HG02885 (cell line): ENCODE measurements around the gene TMEM272.
A peak's percentile ranks its signal among the peaks of the same experiment; 100 is the strongest.
"Not testable (repeated sequence)": the region's sequence is repeated elsewhere in the genome, so short reads cannot be mapped to it uniquely, and the experiment has no call there.

ENCODE experiments used
- ATAC-seq: cut with Tn5 transposase; IDR thresholded peaks from one replicate; pipeline ENCODE4 v1.9.1; 2021; ENCODE audit warnings: mild to moderate bottlenecking; ENCODE audit not compliant: unreplicated experiment, poor library complexity

Gene TMEM272

GRCh38 chr13:51826606-51827005 is 18.4 kb downstream of the TMEM272 start:
- no peak for ATAC-seq

GRCh38 chr13:51825681-51826254 is 19.2 kb downstream of the TMEM272 start:
- no peak for ATAC-seq

- peak; percentile 42 for ATAC-seq
Observed at GRCh38 chr13:51825165-51825592, 19.8 kb downstream of the TMEM272 start.

- ATAC-seq = not testable (repeated sequence)
Observed at GRCh38 chr13:51824712-51825111, 20.3 kb downstream of the TMEM272 start.

GRCh38 chr13:51823863-51824262 is 21.1 kb downstream of the TMEM272 start:
- no peak for ATAC-seq

- no peak for ATAC-seq
Observed at GRCh38 chr13:51823359-51823758, 21.6 kb downstream of the TMEM272 start.

GRCh38 chr13:51822106-51822815 is 22.7 kb downstream of the TMEM272 start:
- no peak for ATAC-seq

- ATAC-seq = no peak
Observed at GRCh38 chr13:51821606-51822005, 23.4 kb downstream of the TMEM272 start.

GRCh38 chr13:51820016-51820597 is 24.9 kb downstream of the TMEM272 start:
- no peak for ATAC-seq

- no peak for ATAC-seq
Observed at GRCh38 chr13:51819544-51819943, 25.4 kb downstream of the TMEM272 start.

- ATAC-seq = no peak
Observed at GRCh38 chr13:51818781-51819511, 26.0 kb downstream of the TMEM272 start.

GRCh38 chr13:51818276-51818675 is 26.7 kb downstream of the TMEM272 start:
- ATAC-seq = no peak

- ATAC-seq = no peak
Observed at GRCh38 chr13:51817717-51818116, 27.3 kb downstream of the TMEM272 start.

GRCh38 chr13:51816604-51817249 is 28.2 kb downstream of the TMEM272 start:
- no peak for ATAC-seq

GRCh38 chr13:51815848-51816247 is 29.1 kb downstream of the TMEM272 start:
- ATAC-seq = no peak

GRCh38 chr13:51814825-51815650 is 29.9 kb downstream of the TMEM272 start:
- ATAC-seq = peak; percentile 81

- ATAC-seq = no peak
Observed at GRCh38 chr13:51814071-51814470, 30.9 kb downstream of the TMEM272 start.

- ATAC-seq = no peak
Observed at GRCh38 chr13:51811920-51812451, 33.0 kb downstream of the TMEM272 start.

- ATAC-seq = no peak
Observed at GRCh38 chr13:51811046-51811445, 33.9 kb downstream of the TMEM272 start.
